GM21447 (cell line): ENCODE measurements around the gene TMC6.
"Not testable (repeated sequence)": the region's sequence is repeated elsewhere in the genome, so short reads cannot be mapped to it uniquely, and the experiment has no call there.

ENCODE experiments used
- ATAC-seq: cut with Tn5 transposase; IDR thresholded peaks from one replicate; pipeline ENCODE4 v1.9.1; 2021; ENCODE audit not compliant: unreplicated experiment

Gene TMC6

DNA sequence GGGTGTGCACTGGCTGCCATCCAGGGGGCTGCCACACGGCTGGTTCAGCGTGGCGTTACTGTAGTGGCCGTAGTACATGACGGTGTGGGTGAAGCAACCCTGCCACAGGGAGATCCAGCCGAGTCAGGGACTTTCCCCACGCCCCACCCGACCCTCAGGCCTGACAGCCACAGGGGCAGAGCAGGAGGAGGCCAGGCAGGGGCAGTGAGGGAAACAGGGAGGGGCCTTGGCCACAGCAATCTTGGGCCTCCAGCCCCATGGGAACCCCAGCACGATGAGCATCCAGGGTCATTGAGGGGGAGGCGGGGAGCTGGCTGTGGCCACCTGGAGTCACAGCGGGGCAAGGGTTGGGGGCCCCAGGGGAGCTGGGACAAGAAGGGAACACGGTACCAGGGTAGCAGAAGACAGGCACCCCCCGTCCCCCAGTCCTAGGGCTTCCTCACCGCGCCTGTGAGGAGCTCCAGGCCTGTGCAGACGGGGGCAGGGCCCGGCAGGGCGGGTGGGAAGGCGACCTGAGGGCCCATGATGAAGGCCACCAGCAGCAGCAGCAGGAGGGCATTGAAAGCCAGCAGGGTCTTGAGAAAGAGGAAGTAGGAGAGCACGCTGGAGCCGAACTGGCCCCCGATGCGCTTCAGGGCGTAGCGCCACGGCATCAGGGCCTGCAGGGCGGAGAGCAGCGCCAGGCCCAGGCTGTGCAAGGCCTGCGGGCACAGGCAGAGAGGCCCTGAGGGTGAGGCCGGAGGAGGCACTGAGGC, 4.3 kb downstream of the TMC6 start:
- ATAC-seq, result no peak

- ATAC-seq, result no peak
Measured at GRCh38 chr17:78123258-78123929, 5.2 kb downstream of the TMC6 start.

GRCh38 chr17:78122931-78123249, 5.7 kb downstream of the TMC6 start:
- ATAC-seq, result no peak

- no peak for ATAC-seq
Measured at GRCh38 chr17:78122216-78122930, 6.2 kb downstream of the TMC6 start.

DNA sequence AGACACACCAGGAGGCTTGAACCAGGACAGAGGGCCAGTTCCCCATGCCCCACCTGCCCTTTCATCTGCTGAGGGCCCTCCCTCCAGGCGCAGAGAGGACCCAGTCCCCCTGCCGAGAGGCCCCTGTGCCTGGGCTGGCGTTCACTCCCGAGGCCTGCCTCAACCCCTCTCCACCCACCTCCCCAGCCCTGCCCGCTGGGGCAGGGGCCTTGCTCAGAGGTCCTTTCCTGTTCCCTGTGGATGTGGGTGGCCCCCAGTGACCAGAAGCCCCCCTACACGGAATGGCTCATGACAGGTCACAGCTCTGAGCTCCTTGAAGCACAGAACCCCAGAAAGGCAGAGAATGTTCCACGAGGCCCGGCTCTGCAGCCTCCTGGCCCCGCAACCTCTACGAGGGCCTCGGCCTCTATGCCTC, 6.7 kb downstream of the TMC6 start:
- no peak for ATAC-seq

DNA sequence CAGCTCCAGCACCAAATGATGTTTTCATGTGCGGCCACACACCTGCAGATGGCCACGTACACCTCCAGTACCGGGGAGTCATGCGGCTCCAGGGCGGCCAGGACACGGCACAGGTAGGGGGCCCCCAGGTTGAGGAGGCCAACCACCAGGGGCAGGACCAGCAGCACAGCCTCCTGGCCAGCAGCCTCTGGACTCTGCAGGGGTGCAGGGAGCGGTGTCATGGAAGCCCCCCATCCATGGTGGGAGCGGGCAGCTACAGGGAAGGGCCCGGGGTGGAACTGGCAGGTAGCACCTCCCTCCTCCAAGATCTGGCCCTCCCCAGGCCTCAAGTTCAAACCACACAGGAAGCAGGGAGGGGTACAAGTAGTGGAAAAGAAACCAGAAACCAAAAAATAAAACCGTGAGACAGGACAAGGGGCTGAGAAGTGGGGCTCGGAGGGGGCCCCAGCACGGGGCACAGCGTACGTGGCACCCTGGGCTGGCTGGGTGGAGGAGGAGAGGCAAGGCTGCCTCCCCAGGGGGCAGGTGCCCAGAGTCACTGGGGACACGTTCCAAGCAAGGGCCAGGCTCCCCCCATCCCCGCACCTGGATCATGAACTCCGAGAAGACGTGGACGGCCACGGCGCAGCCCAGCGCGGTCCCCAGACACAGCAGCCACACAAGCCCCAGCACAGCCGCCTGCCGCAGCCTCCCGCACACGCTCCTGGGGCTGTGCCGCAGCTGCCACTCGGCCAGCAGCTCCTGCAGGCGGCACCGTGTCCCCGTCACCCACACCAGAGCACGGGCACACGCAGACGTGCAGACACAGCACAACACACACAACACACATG, 7.4 kb downstream of the TMC6 start:
- no peak for ATAC-seq

DNA sequence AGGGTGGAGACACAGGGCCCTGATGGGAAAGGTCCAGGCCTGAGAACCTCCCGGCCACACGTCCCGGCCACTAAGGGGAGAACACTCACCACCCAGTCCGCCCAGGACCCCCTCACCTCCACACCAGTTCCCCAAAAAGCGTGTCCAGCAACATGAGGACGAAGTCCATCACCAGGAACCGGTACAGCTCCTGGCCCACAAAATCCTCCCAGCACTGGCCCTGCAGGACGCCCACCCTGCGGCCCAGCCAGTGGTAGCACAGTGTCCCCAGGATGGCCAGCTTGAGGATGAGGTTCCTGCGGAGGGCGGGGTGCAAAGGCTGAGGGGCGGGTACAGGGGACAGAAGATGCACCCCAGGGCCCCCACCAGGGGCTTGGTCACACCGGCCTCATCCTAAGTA, 8.0 kb downstream of the TMC6 start:
- ATAC-seq, result no peak

- no peak for ATAC-seq
Measured at GRCh38 chr17:78118801-78119241, 9.7 kb downstream of the TMC6 start.

GRCh38 chr17:78117027-78117981, 11.3 kb downstream of the TMC6 start:
- no peak for ATAC-seq

GRCh38 chr17:78116411-78116810, 12.1 kb downstream of the TMC6 start:
- ATAC-seq, result no peak

DNA sequence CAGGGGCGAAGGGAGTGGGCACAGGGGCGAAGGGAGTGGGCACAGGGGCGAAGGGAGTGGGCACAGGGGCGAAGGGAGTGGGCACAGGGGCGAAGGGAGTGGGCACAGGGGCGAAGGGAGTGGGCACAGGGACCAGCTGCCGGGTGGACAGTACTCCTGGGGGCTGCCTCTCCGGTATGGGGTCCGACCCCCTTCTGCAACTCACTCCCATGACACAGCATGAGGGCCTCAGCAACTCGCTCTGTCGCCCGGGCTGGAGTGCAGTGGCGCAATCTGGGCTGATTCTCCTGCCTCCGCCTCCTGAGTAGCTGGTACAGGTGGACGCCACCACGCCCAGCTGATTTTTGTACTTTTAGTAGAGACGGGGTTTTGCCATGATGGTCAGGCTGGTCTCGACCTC, 12.8 kb downstream of the TMC6 start:
- not testable (repeated sequence) for ATAC-seq

GRCh38 chr17:78114831-78115723, 13.5 kb downstream of the TMC6 start:
- no peak for ATAC-seq

DNA sequence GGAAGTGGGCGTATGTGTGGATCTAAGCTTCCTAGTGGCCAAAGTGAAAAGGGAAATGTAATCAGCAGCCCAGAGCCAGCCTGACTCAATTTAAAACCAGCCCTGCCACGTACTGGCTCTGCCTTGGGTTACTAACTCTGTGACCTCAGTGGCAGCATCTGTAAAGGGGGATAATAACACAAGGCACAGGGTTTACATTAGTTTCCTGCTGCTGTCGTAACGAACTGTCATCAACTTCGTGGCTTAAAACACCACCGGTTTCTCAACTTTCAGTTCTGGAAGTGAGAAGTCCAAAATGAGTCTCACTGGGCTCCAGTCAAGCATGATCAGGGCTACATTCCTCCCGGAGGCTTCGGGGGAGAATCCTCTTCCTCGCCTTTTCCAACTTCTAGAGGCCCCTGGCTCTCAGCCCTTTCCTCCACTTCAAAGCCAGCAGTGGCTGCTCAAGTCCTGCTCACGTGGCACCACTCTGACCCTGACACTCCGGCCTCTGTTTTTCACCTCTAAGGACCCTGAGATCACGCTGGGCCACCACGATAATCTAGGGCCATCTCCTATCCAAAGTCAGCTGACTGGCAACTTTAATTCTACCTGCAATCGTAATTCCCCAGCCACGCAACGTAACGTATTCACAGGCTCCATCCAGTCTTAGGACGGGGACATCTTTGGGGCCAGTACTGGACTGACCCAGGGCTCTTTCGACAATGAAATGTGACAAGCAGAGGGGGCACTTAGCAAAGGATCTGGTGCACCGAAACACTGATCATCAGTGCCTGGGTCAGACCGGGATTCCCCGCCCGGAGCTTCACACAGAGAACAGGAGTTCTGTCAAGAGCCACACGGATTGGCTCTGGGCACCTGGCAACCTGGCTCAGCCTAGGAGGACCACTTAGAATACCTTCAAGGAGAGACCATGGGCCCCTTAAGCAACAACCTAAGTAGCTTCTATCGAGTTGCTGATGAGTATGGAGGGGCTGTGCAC, 14.5 kb downstream of the TMC6 start:
- no peak for ATAC-seq

DNA sequence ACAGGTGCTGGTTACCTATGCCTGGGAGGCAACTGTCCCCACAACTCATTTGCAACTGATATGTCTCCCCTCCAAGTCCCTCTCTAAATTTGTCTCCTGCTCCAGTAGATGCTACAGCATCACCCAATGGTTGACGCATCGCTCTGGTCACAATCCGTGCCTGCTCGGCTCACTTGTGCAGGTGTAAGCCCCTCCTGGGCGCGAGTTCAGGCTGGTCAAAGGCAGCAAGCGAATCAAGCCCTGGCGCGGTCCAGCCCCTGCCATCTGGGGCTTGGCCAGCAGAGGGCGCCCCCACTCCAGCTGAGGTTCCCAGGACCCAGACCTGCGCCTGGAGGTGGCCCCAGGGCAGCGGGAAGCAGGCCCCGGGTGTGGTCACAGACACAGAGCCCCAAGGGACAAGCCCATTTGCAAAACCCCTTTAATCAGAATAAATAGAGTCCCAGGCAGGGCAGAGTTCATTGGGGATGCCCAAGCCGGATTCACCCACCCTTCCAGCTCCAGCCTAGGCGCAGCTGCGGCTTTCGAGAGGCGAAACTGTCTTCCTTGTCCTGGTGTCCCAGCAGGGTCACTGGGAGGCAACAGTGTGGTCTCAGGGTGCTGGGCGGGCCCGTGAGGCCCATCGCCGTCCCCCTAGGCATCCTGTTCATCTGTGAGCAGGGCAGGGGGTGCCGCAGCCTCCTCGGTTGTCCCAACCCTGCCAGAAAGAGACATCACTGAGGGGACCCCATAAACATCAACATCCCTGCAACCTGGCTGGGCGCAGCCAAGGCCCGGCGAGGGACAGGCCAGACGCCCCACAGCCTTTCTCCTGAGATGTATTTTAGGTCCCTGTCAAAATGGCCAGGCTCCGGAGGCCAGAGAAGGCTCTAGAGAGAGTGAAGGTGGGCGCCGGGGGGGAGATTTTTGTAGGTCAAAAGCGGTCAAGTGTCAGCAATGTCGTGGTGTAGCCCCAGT, 15.8 kb downstream of the TMC6 start:
- no peak for ATAC-seq

DNA sequence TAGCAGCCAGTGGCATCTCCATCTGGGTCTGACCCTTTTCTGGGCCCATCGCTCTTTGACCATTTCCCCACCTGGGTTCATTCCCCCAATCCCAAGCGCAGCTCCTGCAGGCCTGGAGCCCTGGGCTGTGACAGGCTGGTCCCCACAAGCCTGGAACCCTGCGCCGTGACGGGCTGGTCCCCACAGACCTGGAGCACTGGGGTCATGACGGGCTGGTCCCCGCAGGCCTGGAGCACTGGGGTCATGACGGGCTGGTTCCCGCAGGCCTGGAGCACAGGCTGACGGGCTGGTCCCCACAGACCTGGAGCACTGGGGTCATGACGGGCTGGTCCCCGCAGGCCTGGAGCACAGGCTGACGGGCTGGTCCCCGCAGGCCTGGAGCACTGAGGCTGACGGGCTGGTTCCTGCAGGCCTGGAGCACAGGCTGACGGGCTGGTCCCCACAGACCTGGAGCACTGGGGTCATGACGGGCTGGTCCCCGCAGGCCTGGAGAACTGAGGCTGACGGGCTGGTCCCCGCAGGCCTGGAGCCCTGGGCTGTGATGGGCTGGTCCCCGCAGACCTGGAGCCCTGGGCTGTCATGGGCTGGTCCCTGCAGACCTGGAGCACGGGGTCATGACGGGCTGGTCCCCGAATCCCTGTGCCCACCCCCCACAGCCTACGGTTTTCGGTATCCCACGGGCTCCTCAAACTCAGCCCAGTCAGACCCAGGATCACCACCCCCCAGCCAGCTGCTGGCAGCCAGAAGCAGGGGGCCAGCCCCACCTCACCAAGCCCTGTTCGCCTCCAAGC, 16.6 kb downstream of the TMC6 start:
- no peak for ATAC-seq
